ENCODE measurements around the gene COL23A1. TPM values are rescaled to one million over a fixed set of nuclear protein-coding genes. Genes with fewer than 3 reads are reported as not detected.

Gene COL23A1
- total and polyA plus RNA-seq, 2 donors (not counting 1 experiment from before 2014, with no cell fraction given): not detected

GRCh38 chr5:178221282-178221681 lies 368.9 kb downstream of the COL23A1 start:
- Histone ChIP-seq H3K27ac (ENCODE audit: insufficient read depth, low read length) (no peak overlapping the region), H2AFZ (ENCODE audit: low read length) (no peak overlapping the region), H3K79me2 (ENCODE audit: control insufficient read depth, insufficient read depth, low read length) (no peaks in the 10 kb centered on the region), H4K20me1 (ENCODE audit: control insufficient read depth, extremely low read depth, insufficient read depth, low read length) (no peaks in the 10 kb centered on the region), H3K9me3 (ENCODE audit: control insufficient read depth, insufficient read depth, low read depth, low read length) (no peaks in the 10 kb centered on the region), H3K9ac (ENCODE audit: insufficient read depth, low read length) (no peak overlapping the region), H3K4me1 (ENCODE audit: control insufficient read depth, extremely low read depth, insufficient read depth, low read length) (no peaks in the 10 kb centered on the region), H3K4me2 (ENCODE audit: extremely low read depth, insufficient read depth, low read length) (no peak overlapping the region), H3K36me3 (ENCODE audit: control insufficient read depth, insufficient read depth, low read length) (peaks cover 5% of the 10 kb centered on the region), H3K27me3 (ENCODE audit: control insufficient read depth, insufficient read depth, low read length) (no peaks in the 10 kb centered on the region), H3K4me3 (replicated peaks in 1 of 4; ENCODE audit: control extremely low read depth in 1 of 4, insufficient read depth in 1 of 4, low read depth in 3 of 4, low read length in 4 of 4) (no peak overlapping the region)
- TF ChIP-seq EZH2 (IDR thresholded peaks at IDR 0.05; ENCODE audit: low read length, missing control alignments) (no peak), CTCF (conservative IDR thresholded peaks at IDR 0.05 in 1 of 2, IDR thresholded peaks at IDR 0.05 in 1 of 2; ENCODE audit: low read depth in 1 of 2, low read length in 2 of 2) (no peak)
- DNase-seq (ENCODE audit: low read depth in 2 of 2): no peak

- Histone ChIP-seq H3K79me2 (ENCODE audit: control insufficient read depth, insufficient read depth, low read length) (no peaks in the 10 kb centered on the region), H3K9me3 (ENCODE audit: control insufficient read depth, insufficient read depth, low read depth, low read length) (no peaks in the 10 kb centered on the region), H3K9ac (ENCODE audit: insufficient read depth, low read length) (no peak overlapping the region), H3K27me3 (ENCODE audit: control insufficient read depth, insufficient read depth, low read length) (no peaks in the 10 kb centered on the region), H2AFZ (ENCODE audit: low read length) (no peak overlapping the region), H3K36me3 (ENCODE audit: control insufficient read depth, insufficient read depth, low read length) (peaks cover 14% of the 10 kb centered on the region), H3K4me1 (ENCODE audit: control insufficient read depth, extremely low read depth, insufficient read depth, low read length) (no peaks in the 10 kb centered on the region), H3K4me3 (replicated peaks in 1 of 4; ENCODE audit: control extremely low read depth in 1 of 4, insufficient read depth in 1 of 4, low read depth in 3 of 4, low read length in 4 of 4) (no peak overlapping the region), H3K27ac (ENCODE audit: insufficient read depth, low read length) (no peak overlapping the region), H4K20me1 (ENCODE audit: control insufficient read depth, extremely low read depth, insufficient read depth, low read length) (no peaks in the 10 kb centered on the region), H3K4me2 (ENCODE audit: extremely low read depth, insufficient read depth, low read length) (no peak overlapping the region)
- TF ChIP-seq EZH2 (IDR thresholded peaks at IDR 0.05; ENCODE audit: low read length, missing control alignments): no peak
- no peak for TF ChIP-seq CTCF (conservative IDR thresholded peaks at IDR 0.05 in 1 of 2, IDR thresholded peaks at IDR 0.05 in 1 of 2; ENCODE audit: low read depth in 1 of 2, low read length in 2 of 2)
- peak in 1 of 2 donors; percentile 36 for DNase-seq (ENCODE audit: low read depth in 2 of 2)
Measured at GRCh38 chr5:178218827-178219226, 371.4 kb downstream of the COL23A1 start.

- Histone ChIP-seq H3K4me3 (replicated peaks in 1 of 4; ENCODE audit: control extremely low read depth in 1 of 4, insufficient read depth in 1 of 4, low read depth in 3 of 4, low read length in 4 of 4) (no peak overlapping the region), H3K27ac (ENCODE audit: insufficient read depth, low read length) (no peak overlapping the region), H3K79me2 (ENCODE audit: control insufficient read depth, insufficient read depth, low read length) (no peaks in the 10 kb centered on the region), H2AFZ (ENCODE audit: low read length) (no peak overlapping the region), H3K27me3 (ENCODE audit: control insufficient read depth, insufficient read depth, low read length) (no peaks in the 10 kb centered on the region), H4K20me1 (ENCODE audit: control insufficient read depth, extremely low read depth, insufficient read depth, low read length) (no peaks in the 10 kb centered on the region), H3K36me3 (ENCODE audit: control insufficient read depth, insufficient read depth, low read length) (peaks cover 15% of the 10 kb centered on the region), H3K9ac (ENCODE audit: insufficient read depth, low read length) (no peak overlapping the region), H3K4me1 (ENCODE audit: control insufficient read depth, extremely low read depth, insufficient read depth, low read length) (no peaks in the 10 kb centered on the region), H3K4me2 (ENCODE audit: extremely low read depth, insufficient read depth, low read length) (no peak overlapping the region), H3K9me3 (ENCODE audit: control insufficient read depth, insufficient read depth, low read depth, low read length) (no peaks in the 10 kb centered on the region)
- TF ChIP-seq CTCF (conservative IDR thresholded peaks at IDR 0.05 in 1 of 2, IDR thresholded peaks at IDR 0.05 in 1 of 2; ENCODE audit: low read depth in 1 of 2, low read length in 2 of 2): no peak
- TF ChIP-seq EZH2 (IDR thresholded peaks at IDR 0.05; ENCODE audit: low read length, missing control alignments): no peak
- DNase-seq (ENCODE audit: low read depth in 2 of 2): no peak
Measured at GRCh38 chr5:178218237-178218776, 371.9 kb downstream of the COL23A1 start.

Measured in fibroblast of lung (primary cell).